CD4-positive, alpha-beta T cell treated with Interleukin-4 for 1 hour (primary cell): ENCODE data around the gene MLNR.

Experiments used
- DNase-seq, 2 donors: peaks; one replicate each; pipeline ENCODE4 v3.0.0-alpha.2; 2020 to 2022

Gene MLNR

GRCh38 chr13:49234741-49235140 lies 14.6 kb downstream of the MLNR start:
- DNase-seq, result no peak

GRCh38 chr13:49235856-49236431 lies 15.8 kb downstream of the MLNR start:
- DNase-seq, result no peak

GRCh38 chr13:49238621-49239020 lies 18.5 kb downstream of the MLNR start:
- DNase-seq, result no peak

- DNase-seq, result peak; percentile 28 to 60
Observed at GRCh38 chr13:49240017-49240416, 19.9 kb downstream of the MLNR start.

GRCh38 chr13:49241296-49241695 lies 21.2 kb downstream of the MLNR start:
- no peak for DNase-seq

GRCh38 chr13:49245101-49245500 lies 25.0 kb downstream of the MLNR start:
- no peak for DNase-seq

- DNase-seq, result no peak
Observed at GRCh38 chr13:49246850-49247642, 26.9 kb downstream of the MLNR start.

GRCh38 chr13:49247643-49248621 lies 27.8 kb downstream of the MLNR start, which contains the start of gene CDADC1:
TSS of gene CDADC1 (plus strand) at chr13:49247925. CDS start at chr13:49248038, 113 bp downstream.
- DNase-seq, result peak; percentile 94 to 95

GRCh38 chr13:49248622-49249002 lies 28.5 kb downstream of the MLNR start:
- DNase-seq, result peak in 1 of 2 donors; percentile 25

GRCh38 chr13:49251326-49251725 lies 31.2 kb downstream of the MLNR start:
- DNase-seq, result no peak

GRCh38 chr13:49253310-49253709 lies 33.2 kb downstream of the MLNR start:
- no peak for DNase-seq

- DNase-seq, result peak in 1 of 2 donors; percentile 24
Observed at GRCh38 chr13:49254007-49254406, 33.9 kb downstream of the MLNR start.

- DNase-seq, result no peak
Observed at GRCh38 chr13:49256841-49257240, 36.7 kb downstream of the MLNR start.

GRCh38 chr13:49258089-49258796 lies 38.1 kb downstream of the MLNR start:
- peak in 1 of 2 donors; percentile 50 for DNase-seq

- DNase-seq, result no peak
Observed at GRCh38 chr13:49259586-49259985, 39.4 kb downstream of the MLNR start.

GRCh38 chr13:49262634-49263033 lies 42.5 kb downstream of the MLNR start:
- no peak for DNase-seq

- no peak for DNase-seq
Observed at GRCh38 chr13:49265822-49266221, 45.7 kb downstream of the MLNR start.

GRCh38 chr13:49271264-49271663 lies 51.1 kb downstream of the MLNR start:
- no peak for DNase-seq
